ENCODE measurements around the gene UMODL1. TPM values are rescaled to one million over a fixed set of nuclear protein-coding genes. Genes with fewer than 3 reads are reported as not detected.
A peak's percentile ranks its signal among the peaks of the same experiment; 100 is the strongest.

Gene UMODL1
- total RNA-seq, 2 donors from 2014 or later, result 0.35 to 0.37 TPM

DNA sequence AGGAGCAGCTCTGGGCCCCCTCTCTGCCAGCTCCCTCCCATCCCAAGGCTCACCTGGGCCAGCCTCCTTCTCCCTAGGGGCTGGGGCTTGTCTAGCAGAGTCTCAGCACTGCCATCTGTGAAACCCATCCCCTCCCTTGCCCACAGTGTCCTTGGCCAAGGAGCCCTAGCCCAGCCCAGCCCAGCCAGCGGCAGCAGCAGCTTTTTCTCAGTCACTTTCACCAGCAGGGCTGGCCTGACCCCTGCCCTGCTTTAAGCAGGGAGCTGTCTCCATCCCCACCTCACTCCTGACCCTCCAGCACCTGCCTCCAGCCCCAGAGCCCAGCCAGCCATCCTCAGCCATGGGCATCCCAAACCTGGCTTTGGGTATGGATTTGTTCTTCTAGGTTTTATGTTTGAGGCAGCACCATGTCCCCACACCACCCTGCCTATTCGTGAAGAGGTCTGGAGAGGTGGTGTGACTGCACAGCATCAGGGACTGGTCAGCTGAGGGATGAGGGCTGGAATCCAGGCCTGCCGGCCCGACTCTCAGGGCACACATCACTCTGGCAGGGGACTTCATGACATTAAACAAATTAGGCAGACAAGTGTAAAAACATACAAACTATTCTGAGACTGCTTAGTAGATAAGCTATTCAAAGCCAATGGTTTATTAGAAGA lies 111.7 kb downstream of the UMODL1 start:
- TF ChIP-seq, protein P1, sequence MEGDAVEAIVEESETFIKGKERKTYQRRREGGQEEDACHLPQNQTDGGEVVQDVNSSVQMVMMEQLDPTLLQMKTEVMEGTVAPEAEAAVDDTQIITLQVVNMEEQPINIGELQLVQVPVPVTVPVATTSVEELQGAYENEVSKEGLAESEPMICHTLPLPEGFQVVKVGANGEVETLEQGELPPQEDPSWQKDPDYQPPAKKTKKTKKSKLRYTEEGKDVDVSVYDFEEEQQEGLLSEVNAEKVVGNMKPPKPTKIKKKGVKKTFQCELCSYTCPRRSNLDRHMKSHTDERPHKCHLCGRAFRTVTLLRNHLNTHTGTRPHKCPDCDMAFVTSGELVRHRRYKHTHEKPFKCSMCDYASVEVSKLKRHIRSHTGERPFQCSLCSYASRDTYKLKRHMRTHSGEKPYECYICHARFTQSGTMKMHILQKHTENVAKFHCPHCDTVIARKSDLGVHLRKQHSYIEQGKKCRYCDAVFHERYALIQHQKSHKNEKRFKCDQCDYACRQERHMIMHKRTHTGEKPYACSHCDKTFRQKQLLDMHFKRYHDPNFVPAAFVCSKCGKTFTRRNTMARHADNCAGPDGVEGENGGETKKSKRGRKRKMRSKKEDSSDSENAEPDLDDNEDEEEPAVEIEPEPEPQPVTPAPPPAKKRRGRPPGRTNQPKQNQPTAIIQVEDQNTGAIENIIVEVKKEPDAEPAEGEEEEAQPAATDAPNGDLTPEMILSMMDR (IDR thresholded peaks at IDR 0.05), result no peak
- no peaks in the 10 kb centered on the region for H3K4me1 ChIP-seq
- intact Hi-C loops (cut with DNase I), result no loop called here
- no peak for DNase-seq
- no peaks in the 10 kb centered on the region for H3K27me3 ChIP-seq
- no peaks in the 10 kb centered on the region for H3K36me3 ChIP-seq
- no peak overlapping the region for H3K9ac ChIP-seq (ENCODE audit: low read depth in 2 of 2, low read length in 2 of 2)
- no peak overlapping the region for H3K27ac ChIP-seq
- H3K4me3 ChIP-seq, result no peak overlapping the region
- no peaks in the 10 kb centered on the region for H3K9me3 ChIP-seq

DNA sequence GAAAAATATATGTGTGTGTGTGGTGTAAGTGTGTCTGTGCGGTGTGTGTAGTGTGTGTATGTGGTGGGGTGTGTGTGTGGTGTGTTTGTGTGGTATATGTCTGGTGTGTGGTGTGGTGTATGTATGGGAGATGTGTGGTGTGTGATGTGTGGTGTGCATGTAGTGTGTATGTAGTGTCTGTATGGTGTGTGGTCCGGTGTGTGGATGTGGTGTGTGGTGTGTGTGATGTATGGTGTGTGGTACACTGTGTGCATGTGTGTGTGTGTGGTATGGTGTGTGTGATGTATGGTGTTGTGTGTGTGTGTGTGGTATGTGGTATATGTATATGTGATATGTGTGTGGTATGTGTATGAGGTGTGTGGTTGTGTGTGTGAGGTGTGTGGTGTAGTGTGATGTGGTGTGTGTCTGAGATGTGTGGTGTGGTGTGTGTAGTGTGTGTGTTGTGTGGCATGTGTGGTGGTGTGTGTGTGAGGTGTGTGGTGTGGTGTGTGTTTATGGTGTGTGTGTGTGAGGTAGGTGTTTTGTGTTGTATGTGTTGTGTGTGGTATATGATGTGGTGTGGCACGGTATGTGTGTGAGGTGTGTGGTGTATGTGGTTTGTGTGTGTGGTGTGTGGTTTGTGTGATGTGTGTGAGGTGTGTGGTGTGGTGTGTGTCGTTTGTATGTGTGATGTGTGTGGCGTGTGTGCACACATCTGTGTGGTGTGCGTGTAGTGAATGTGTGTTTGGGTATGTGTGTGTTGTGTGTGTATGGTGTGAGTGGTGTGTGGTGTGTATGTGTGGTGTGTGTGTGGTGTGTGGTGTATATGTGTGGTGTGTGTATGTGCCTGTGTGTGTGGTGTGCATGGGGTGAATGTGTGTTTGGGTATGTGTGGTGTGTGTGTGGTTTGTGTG lies 112.5 kb downstream of the UMODL1 start:
- Histone ChIP-seq H3K4me3 (no peak overlapping the region), H3K9ac (ENCODE audit: low read depth in 2 of 2, low read length in 2 of 2) (no peak overlapping the region), H3K27me3 (no peaks in the 10 kb centered on the region), H3K27ac (no peak overlapping the region), H3K4me1 (no peaks in the 10 kb centered on the region), H3K9me3 (no peaks in the 10 kb centered on the region), H3K36me3 (no peaks in the 10 kb centered on the region)
- DNase-seq, result no peak
- TF ChIP-seq, protein P1 (IDR thresholded peaks at IDR 0.05), result no peak
- intact Hi-C loops (cut with DNase I), result no loop called here

DNA sequence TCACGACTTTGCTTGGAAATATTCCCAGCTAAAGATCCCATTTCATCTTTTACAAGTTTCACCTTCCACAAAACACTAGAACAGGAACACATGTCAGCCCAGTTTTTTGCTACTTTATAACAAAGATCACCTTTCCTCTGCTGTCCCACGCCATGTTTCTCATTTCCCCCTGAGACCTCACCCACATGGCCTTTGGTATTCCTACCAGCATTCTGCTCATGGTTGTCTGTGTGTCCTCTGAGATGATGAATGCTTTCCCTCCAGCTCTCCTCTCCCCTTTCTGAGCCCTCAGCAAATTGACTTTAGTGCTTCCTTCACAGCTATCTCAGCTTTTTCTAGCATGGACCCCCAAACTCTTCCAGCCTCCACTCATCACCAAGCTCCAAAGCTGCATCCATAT lies 115.5 kb downstream of the UMODL1 start:
- Histone ChIP-seq H3K4me1 (no peaks in the 10 kb centered on the region), H3K27me3 (no peaks in the 10 kb centered on the region), H3K4me3 (no peak overlapping the region), H3K36me3 (no peaks in the 10 kb centered on the region), H3K27ac (no peak overlapping the region), H3K9me3 (no peaks in the 10 kb centered on the region), H3K9ac (ENCODE audit: low read depth in 2 of 2, low read length in 2 of 2) (no peak overlapping the region)
- intact Hi-C loops (cut with DNase I), result no loop called here
- TF ChIP-seq, protein P1 (IDR thresholded peaks at IDR 0.05), result no peak
- no peak for DNase-seq

DNA sequence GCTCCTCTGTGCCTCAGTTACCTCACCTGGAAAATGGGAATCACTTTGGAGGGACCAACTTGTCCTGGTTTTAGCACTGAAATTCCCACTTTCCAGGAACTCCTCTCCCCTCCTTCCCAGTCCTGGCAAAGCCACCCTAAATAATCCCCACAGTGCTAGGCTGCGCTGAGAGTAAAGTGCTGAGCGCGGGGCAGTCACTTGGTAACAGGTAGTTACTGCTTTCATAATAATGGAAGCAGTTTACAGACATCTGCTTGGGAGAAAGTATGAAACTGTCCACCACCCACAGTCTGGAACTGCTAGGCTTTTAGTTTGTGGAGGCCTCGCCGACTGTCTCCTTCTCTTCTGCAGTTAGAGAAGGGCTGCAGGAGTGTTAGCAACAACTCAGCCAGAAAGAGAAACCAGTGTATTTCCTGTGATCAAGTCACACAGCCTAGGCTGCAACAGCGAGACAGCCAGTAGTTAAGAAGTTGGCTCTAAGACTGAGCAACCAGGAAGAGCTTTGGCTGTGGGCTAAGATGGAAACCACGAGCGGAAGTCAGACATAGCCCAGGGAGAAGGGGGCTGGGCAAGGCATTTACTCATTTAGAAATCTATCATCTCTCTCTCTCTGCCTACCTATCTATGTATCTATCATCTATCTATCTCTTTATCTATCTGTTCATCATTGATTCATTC lies 117.0 kb downstream of the UMODL1 start:
- Histone ChIP-seq H3K36me3 (no peaks in the 10 kb centered on the region), H3K9me3 (no peaks in the 10 kb centered on the region), H3K27me3 (no peaks in the 10 kb centered on the region), H3K9ac (ENCODE audit: low read depth in 2 of 2, low read length in 2 of 2) (peak overlapping the region in 1 of 2 donors; percentile 24), H3K4me3 (no peak overlapping the region), H3K4me1 (no peaks in the 10 kb centered on the region), H3K27ac (peak overlapping the region; percentile 62)
- intact Hi-C loops (cut with DNase I), result no loop called here
- no peak for DNase-seq
- TF ChIP-seq, protein P1 (IDR thresholded peaks at IDR 0.05), result no peak

DNA sequence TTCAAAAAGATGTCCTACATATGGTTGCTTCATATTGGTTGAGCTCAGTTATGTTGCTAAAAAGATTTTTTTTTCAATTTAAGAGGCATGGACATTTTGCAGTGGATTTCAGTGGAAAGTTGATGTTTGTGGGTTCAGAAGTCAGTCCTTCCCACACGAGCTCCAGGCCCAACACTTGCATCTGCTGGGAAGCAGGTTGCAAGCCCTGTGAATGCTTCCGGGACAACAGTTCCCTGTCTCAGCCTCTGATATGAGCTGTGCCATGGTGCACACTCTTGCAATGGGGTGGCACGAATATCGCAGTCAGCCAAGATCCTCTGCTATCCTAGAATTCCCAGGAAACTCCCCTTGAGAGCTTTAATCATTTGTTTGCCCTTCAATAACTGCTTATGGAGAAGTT lies 117.5 kb downstream of the UMODL1 start:
- H3K27me3 ChIP-seq, result no peaks in the 10 kb centered on the region
- no peak overlapping the region for H3K9ac ChIP-seq (ENCODE audit: low read depth in 2 of 2, low read length in 2 of 2)
- no peaks in the 10 kb centered on the region for H3K9me3 ChIP-seq
- peak overlapping the region; percentile 62 for H3K27ac ChIP-seq
- TF ChIP-seq, protein P1 (IDR thresholded peaks at IDR 0.05), result no peak
- H3K4me1 ChIP-seq, result no peaks in the 10 kb centered on the region
- DNase-seq, result no peak
- no peak overlapping the region for H3K4me3 ChIP-seq
- intact Hi-C loops (cut with DNase I), result no loop called here
- no peaks in the 10 kb centered on the region for H3K36me3 ChIP-seq

Data from colonic mucosa (tissue), 4 donors.